Posterior vena cava (tissue), 2 donors: Measurements from ENCODE around the gene HOXB1. TPM values are rescaled to one million over a fixed set of nuclear protein-coding genes. Genes with fewer than 3 reads are reported as not detected.
"Not testable (repeated sequence)": the region's sequence is repeated elsewhere in the genome, so short reads cannot be mapped to it uniquely, and the experiment has no call there.

ENCODE experiments used
- DNase-seq: peaks from one replicate; pipeline ENCODE4 v3.0.0-alpha.2; 2020; ENCODE audit warnings: low spot score
- intact Hi-C, 2 donors: fragments of 100-400 bp; cut with DNase I; formaldehyde crosslinking; loops; one replicate each; pipeline versions ENCODE4 v1.14.1 to v1.14.2; 2022 to 2023
- total RNA-seq, 2 donors: library from RNA; stranded (reverse); fragmentation: NEBNext Ultra II Directional; extraction: Animal tissue kit (Norgen Biotek cat#: 25700); gene quantifications; one replicate each; pipeline ENCODE4 v1.2.1, GENCODE V29; 2021
- donor health status: DM: yes; HTN: yes; CAD: no.
- donor health status: DM: yes; HTN: yes; CAD: no.

Gene HOXB1
- total RNA-seq, 2 donors from 2014 or later = not detected

DNA sequence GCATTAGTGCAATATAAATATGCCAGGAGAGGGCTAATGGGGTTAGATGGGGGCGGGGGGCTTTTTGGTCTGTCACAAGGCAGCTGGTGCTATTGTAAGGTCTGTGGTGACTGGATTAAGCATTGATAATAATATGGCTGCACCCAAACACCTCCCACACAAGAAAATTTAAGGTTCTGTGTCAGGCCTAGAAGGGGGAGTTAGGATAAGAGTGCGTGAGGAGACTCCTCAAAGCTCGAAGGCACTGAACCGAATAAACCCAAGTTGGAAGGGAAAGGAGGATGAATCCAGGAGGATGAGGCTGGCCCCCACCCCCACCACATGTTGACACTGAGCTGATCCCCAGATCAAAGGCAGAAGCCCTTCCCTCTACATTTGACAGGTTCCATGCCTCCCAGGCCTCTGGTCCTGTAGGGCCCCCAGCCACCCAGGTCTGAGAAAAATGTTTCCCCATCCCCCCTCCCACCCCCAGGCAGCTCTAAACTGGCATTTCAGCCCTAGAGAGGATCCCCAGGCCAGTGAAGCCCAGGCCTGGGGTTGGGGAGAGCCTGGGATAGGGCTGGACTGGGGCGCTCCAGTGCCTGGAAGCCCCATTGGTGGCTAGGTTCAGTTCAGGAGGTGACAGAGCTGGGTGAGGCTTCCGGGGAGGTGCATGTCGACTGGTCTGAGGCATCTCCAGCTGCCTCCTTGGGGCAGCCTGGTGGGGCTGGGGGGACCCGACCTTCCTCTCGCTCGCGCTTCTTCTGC is 1.7 kb downstream of the HOXB1 start:
- no peak for DNase-seq
- intact Hi-C loops = no loop called here

DNA sequence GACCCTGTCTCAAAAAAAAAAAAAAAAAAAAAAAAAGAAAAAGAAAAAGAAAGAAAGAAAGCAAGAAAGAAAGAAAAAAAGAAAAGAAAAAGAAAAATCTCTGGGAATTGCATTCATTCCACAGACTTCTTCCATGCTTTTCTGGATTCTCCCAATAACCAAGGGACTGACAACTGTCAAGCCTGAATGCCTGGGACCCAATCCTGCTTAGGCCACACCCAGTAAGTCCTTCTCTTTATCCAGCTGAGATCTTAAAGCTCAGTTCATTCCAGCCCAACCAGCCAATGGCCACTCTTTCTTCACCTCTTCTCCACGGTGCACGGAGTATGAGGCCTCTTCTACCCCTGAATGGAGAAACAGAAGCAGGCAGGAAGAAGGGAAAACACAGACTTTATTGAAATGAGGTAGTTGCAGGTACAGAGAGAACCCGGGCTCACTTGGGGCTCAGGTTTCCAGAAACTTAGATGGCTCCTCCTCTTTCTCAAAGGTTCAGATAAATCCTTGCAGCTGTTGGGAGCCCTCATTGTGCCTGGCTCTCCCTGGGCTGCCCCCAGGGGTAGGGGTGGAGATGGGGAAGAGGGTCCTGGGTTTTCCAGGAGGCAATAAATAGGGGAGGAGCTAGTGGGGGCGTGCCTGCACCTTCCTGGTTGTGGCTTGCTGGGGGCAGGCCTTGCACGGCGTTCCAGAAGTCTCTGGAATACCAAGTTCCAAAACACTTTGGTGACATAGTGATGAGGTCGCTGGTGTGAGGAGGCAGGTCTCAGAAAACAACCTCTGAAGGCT is 2.5 kb downstream of the HOXB1 start:
- intact Hi-C loops = no loop called here
- DNase-seq = no peak

DNA sequence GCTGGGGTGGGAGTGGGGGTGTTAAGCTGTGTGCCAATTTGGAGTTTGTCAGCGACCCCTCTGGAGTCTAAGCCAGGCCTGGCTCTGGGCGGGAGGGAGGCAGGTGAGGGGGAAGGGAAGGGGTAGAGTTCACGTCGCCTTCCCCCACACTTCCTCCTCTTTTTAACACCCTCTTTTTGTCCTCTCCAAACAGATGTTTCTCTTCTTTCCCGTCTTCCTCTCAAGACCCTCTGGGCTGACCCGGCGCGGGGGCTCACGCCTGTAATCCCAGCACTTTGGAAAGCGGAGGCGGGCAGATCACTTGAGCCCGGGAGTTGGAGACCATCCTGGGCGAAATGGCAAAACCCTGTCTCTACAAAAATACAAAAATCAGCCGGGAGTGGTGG is 3.3 kb downstream of the HOXB1 start:
- DNase-seq = no peak
- intact Hi-C loops = no loop called here

DNA sequence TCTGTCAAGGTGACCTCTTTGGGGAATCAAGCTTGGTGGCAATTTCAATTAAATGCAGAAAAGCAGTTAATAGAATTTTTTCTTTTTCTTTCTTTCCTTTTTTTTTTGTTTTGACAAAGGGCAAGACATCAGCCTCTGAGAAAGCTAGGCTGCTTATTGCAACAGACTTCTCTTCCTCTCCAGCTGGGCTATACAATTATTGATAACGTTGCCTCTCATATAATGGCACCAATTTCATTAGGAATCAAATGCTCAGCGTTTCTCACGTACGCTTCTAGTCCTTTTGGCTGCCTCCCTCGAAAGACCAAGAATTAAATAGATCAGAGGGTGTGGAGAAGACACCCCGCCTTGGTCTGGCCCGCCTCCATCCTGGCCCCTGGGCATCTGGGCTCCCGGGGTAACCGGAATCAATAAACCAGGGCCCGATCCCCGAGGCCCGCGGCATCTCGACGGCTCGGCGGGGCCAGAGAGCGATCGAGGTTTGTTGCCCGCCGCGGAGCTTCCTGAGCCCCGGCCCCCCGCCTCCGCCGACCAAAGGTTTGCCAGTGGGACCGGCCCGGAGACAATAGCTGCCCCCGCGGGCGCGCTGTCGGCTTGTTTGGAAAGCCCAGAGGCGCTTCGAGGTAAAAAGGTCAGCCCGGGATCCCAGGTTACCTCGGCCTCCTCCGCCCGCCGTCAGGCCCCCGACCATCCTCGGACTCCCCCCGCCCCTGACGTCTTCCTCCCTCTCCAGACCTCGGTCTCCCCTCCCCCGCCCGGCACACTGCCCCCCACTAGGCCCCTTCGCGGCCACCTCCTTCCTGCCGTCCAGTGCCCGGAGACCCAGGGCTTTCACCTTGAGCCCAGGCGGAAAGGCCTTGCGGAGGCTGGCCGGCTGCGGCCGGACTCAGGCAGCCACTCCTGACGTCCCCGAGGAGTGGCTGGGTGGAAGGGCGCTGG is 3.9 kb downstream of the HOXB1 start:
- DNase-seq = no peak
- intact Hi-C loops = no loop called here

DNA sequence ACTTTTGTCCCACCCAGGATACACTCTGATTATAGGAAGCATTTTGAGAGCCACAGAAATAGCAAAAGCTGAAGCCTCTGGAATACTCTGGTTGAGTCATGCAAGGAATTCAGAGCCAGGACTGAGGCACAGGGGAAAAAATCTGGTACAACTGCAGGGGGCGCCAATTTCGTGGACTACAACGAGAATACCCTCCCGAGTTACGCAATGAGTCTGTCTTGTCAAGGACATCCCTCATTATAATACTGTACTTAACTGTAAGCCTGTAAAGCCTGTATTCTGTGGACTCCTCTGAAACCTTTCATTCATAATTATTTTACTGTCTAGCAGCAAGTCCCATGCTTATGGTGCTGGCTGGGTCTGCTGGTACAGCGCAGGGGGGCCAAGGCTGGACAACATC is 7.8 kb downstream of the HOXB1 start:
- DNase-seq = no peak
- intact Hi-C loops = no loop called here

DNA sequence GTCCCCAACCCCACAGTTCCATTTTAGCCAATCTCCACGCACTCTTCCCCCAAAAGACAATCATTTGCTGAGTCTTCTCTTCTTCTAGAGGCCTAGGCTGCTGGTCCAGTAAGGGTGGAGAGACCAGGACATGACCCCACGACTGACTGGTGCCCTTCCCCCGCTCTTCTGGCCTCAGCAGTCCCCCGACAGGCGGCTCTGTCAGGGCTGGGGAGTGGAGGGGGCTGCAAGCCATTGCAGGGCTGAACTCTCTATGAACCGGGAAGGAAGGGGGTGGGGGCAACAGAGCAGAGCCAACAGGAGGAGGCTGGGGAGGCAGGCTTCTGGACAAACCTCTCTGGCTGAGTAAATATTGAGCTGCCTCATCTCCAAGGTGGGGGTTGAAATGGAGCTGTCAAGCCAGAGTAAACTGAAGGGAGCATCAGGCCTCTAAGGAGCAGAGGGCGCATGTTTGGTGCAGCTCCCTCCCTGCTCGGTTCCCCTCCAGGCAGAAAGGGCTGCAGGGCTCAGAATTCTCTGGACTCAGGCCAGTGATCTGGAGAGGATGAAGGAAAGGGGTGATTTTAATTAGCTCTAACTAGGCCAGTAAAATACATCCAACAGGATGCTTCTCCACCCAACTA is 8.7 kb downstream of the HOXB1 start:
- intact Hi-C loops = no loop called here
- DNase-seq = no peak

DNA sequence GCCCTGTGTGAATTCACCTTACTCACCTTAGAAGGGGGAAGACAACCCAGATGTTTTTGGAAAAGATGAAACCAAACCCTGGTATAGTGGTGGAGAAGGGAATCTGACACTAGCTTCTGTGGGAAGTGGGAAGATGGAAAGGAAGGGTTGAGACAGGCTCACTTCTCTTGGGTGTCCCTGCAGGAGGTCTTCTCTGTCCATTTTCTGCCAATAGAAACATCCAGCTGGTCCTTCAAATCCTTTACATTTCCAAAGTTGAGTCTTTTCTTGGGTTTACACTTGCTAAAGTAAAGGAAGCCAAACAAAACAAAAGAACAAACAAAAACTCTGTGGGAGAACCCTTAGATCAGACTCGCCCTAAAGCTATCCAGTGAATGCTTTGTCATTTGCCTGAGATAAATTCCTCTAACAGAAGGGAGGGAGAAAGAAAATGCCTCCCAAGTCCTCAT is 10.2 kb downstream of the HOXB1 start:
- DNase-seq = no peak
- intact Hi-C loops = no loop called here

DNA sequence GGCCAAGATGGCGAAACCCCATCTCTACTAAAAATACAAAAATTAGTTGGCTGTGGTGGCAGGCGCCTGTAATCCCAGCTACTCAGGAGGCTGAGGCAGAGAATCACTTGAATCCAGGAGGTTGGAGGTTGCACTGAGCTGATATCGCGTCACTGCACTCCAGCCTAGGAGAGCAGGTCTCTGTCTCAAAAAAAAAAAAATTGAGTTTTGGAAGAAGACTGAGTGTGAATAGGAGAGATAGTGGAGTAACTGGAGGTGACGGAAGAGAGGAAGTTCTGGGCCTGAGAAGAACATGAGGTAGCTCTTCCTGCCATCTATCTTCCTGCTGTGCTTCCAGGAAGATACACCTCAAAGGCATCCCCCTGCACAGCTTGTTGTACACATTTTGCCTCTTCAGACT is 11.4 kb downstream of the HOXB1 start:
- intact Hi-C loops = loop anchor here in 1 of 2 donors (5.0 kb wide), 1 partner anchor 77 kb away; no protein-coding TSS in a partner anchor
- DNase-seq = no peak

DNA sequence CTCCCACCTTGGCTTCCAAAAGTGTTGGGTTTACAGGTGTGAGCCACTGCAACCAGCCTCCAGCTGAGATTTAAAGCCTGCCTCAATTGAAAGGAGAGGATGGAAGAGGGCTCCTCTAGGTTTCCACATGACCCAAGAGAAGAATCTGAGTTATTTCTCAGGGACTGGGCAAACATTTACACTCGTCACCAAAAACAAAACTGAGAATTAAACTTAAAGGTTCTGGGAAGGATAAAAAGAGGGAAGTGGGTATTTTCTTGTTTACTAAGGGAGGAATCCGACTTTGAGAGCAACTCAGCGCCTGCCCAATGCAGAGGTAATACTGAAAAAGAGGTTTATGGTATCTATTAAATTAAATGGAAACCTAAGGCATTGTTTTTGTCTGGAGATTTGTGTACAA is 13.3 kb downstream of the HOXB1 start:
- intact Hi-C loops = loop anchor here in 1 of 2 donors (5.0 kb wide), 1 partner anchor 75 kb away; no protein-coding TSS in a partner anchor
- no peak for DNase-seq

DNA sequence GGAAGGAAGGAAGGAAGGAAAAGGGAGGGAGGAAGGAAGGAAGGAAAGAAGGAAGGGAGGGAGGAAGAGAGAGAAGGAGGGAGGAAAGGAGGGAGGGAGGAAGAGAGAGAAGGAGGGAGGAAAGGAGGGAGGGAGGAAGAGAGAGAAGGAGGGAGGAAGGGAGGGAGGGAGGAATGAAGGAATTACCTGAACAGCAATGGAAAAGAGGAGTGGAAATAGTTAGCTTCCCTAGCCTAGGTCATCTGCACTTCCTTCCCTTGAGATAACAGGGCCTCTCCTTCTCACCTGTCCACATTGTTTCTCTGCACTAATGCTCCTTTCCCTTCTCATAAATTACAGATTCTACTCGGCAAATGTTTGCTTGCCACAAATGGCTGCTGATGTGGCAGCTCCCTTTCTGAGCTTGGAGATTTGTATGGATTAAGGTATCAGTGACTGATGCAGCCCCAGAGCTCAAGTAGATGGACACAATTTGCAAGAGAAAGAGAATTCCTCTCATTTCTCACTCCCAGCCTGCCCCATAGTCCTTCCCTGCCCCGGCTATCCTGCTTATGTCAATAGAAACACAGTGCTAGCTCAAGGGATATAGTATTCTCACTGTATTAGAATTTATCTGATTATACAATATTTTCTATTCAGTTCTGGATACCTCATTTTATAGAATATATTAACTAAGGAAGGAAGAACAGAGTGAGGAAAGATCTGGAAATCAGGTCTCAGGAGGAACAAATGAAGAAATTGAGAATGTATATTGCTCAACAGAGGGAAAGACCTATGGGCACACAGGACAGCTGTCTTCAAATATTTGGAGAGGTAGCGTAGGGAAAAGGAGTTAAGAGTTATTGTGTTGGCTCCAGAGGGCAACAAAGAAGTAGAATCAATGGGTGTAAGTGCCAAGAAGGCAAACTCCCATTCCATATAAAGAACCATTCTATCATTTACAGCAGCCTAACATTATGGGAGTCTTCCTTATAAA is 14.6 kb downstream of the HOXB1 start:
- intact Hi-C loops = loop anchor here in 1 of 2 donors (5.0 kb wide), 1 partner anchor 74 kb away; no protein-coding TSS in a partner anchor
- DNase-seq = no peak

DNA sequence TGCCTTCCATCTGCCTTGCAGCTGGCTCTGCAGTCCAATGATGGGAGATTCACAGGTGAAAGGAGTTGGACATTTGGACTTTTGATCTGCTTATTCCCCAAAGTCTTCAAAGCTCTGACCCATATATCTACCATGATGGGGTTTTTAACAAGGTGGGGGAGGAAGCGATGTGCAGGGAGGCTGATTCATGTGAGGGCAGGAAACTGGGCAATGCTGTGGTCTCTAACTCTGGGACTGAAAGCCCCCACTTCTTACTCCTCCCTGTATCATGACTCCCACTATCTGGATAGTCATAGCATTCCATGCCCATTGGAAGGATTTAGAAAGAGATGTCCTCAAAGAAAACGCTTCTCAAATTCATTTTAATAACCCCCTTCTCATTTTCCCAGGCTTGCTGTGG is 16.3 kb downstream of the HOXB1 start:
- DNase-seq = no peak
- intact Hi-C loops = no loop called here

DNA sequence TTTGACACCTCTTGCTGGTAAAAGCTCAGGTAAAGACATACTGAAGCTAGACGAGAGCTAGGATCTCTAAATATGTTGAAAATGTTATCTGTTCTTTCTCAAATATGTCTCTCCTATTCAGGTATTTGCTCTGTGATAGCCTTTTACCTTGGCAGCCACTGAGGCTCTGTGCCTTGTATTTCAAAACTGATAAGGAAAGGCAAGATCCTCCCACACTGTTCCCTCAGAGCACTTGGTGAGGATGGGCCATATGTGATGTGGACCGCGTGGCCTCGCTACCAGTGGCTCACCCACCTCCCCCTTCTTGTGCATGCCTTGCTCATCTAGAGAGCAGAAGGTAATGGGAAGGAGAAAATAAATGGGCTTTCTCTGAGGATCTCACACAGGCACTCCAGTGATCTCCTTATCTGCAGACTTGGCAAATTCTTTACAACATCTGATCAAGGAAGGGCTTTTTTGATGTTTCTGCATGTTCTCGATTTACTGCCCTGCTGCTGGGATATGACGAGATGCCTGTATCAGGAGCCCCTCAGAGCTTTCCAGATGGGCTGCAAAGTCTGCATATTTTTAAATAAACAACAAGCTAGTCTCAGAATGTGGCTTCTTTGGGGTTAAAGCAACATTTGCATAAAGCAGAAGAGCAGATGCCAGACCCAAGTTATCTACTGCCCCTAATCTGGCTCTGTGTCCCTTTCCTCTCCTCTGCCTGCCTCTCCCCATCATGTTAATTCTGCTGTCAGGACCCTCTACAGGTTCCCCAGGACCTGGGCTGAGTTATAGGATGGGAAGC is 16.9 kb downstream of the HOXB1 start:
- intact Hi-C loops = no loop called here
- DNase-seq = no peak

DNA sequence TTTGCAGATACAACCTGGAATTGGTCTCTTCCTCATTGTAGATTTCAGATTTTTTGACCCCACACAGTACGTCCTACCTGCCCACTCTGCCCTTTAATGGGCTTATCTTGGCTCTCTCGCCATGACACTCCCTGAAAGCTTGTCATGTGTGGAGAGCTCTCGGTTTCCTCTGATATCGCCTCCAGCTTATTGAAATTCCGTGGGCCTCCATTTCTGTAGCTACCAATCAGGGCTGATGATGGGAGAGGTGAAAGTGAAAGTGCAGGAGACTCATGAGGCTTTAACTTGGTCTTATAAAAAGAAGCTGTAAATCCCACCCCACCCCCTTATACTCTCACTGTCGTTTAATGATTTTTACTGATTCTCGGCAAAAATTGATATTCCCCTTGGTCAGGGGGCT is 17.7 kb downstream of the HOXB1 start:
- DNase-seq = no peak
- intact Hi-C loops = no loop called here

DNA sequence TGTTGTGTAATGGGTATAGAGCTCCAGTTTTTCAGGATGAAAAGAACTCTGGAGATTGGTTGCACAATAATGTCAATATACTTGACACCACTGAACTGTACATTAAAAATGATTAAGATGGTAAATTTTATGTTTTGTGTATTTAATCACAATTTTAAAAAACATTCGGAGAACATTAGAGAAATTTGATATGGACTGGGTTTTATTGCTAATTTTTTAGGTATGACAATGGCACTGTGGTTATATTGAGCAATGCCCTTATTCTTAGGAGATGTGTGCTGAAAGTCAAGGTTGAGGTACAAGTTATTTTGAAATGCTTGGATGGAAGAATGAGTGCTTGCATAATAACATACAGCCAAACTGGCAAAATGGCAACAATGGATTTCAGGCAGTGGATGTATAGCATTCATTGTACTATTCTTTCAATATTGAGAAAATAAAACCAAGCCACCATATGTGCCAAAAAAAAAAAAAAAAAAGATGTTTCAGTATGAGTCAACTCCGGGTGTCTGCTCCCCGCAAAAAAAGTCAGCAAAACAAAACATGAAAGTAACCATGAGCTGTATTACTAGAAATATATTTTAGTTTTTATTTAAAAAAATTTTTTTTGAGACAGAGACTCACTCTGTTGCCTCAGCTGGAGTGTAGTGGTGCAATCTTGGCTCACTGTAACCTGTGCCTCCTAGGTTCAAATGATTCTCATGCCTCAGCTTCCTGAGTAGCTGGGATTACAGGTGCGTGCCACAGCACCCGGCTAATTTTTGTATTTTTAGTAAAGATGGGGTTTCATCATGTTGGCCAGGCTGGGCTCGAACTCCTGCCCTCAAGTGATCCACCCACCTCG is 19.8 kb downstream of the HOXB1 start:
- intact Hi-C loops = no loop called here

DNA sequence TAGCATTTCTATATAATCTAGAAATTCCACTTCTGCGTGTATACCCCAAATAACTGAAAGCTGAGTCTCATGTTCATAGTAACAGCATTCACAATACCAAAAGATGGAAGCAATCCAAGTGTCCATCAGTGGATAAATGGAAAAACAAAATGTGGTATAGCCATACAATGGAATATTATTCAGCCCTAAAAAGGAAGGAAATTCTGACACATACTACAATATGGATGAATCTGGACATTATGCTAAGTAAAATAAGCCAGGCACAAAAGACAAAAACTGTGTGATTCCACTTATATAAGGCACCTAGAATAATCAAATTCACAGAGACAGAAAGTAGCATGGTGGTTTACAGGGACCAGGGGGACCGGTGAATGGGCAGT is 20.4 kb downstream of the HOXB1 start:
- intact Hi-C loops = no loop called here

More for the DNA sequence above, 19.8 kb downstream of the HOXB1 start:
- no peak for DNase-seq

DNA sequence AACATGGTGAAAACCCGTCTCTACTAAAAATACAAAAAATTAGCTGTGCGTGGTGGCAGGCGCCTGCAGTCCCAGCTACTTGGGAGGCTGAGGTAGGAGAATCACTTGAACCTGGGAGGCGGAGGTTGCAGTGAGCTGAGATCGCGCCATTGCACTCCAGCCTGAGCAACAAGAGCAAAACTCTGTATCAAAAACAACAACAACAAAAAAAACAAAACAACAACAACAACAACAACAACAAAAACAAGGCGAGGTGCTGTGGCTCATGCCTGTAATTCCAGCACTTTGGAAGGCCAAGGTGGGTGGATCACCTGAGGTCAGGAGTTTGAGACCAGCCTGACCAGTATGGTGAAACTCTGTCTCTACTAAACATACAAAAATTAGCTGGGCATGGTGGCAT is 21.1 kb downstream of the HOXB1 start:
- DNase-seq, intact Hi-C loops: not testable (repeated sequence)

More for the DNA sequence above, 20.4 kb downstream of the HOXB1 start:
- no peak for DNase-seq
